B cell (primary cell): ENCODE data around the gene TCF25. TPM values are rescaled to one million over a fixed set of nuclear protein-coding genes. Genes with fewer than 3 reads are reported as not detected.

Source experiments
- ATAC-seq: fragments of 200-7000 bp; cut with Tn5 transposase; one replicate; pipeline ENCODE4 v1.10.0; 2021; ENCODE audit warnings: low read depth, mild to moderate bottlenecking, moderate number of reproducible peaks, moderate library complexity
- CTCF ChIA-PET: fragments of 350-600 bp; sonication (Branson Sonifier 250); formaldehyde crosslinking; loops from one replicate; lab custom pipeline; 2021; ENCODE audit warnings: antibody characterized with exemption, inconsistent platforms; lab: Charles Lee
- POLR2A ChIA-PET: fragments of 350-600 bp; sonication (Branson Sonifier 250); formaldehyde crosslinking; loops from one replicate; lab custom pipeline; 2021; ENCODE audit warnings: antibody characterized with exemption; lab: Charles Lee
- DNase-seq: peaks from one replicate; pipeline ENCODE4 v3.0.0; 2013
- H2AFZ ChIP-seq: 2 replicates; pipeline ENCODE4 v1.6.1; 2012; ENCODE audit warnings: mild to moderate bottlenecking, low read depth, low read length; ENCODE audit not compliant: insufficient read depth, poor library complexity, severe bottlenecking
- H3K27ac ChIP-seq, 2 donors: 1 replicate in 1 of 2; 2 replicates in 1 of 2; pipeline ENCODE4 v1.5.1; 2012 to 2013; ENCODE audit warnings: low read length in 2 of 2, mild to moderate bottlenecking in 2 of 2, moderate library complexity in 1 of 2
- H3K27me3 ChIP-seq, 4 experiments: fragments of 200-600 bp in 1 of 4; sonication (generic) in 1 of 4; replicated peaks in 1 of 4; 1 replicate in 2 of 4; 2 replicates in 2 of 4; pipeline versions ENCODE4 v1.6.1 to v1.7.0; 2013 to 2016; ENCODE audit warnings: low read length in 3 of 4, mild to moderate bottlenecking in 2 of 4, mixed read lengths in 1 of 4, moderate library complexity in 1 of 4; ENCODE audit not compliant: insufficient read depth in 4 of 4, control insufficient read depth in 3 of 4; ENCODE audit errors: control extremely low read depth in 1 of 4
- H3K36me3 ChIP-seq, 2 experiments: replicated peaks in 1 of 2; 1 replicate in 1 of 2; 2 replicates in 1 of 2; pipeline versions ENCODE4 v1.6.1 to v1.7.1; 2013; ENCODE audit warnings: low read length in 1 of 2; ENCODE audit not compliant: insufficient read depth in 2 of 2, control insufficient read depth in 1 of 2; ENCODE audit errors: control extremely low read depth in 1 of 2, extremely low read depth in 1 of 2
- H3K4me1 ChIP-seq, 2 donors: fragments of 200-600 bp in 1 of 2; sonication (generic) in 1 of 2; 1 replicate in 1 of 2; 2 replicates in 1 of 2; pipeline versions ENCODE4 v1.5.1 to v1.6.1; 2013 to 2017; ENCODE audit warnings: low read length in 2 of 2; ENCODE audit not compliant: control insufficient read depth in 2 of 2, insufficient read depth in 2 of 2
- H3K4me2 ChIP-seq: replicated peaks from 2 replicates; pipeline ENCODE3; 2012; ENCODE audit warnings: mild to moderate bottlenecking, low read depth, low read length; ENCODE audit not compliant: poor library complexity, severe bottlenecking
- H3K4me3 ChIP-seq, 5 experiments: fragments of 200-600 bp in 1 of 5; sonication (generic) in 1 of 5; 1 replicate in 3 of 5; 2 replicates in 2 of 5; pipeline versions ENCODE4 v1.5.1 to v1.7.0; 2011 to 2016; ENCODE audit warnings: low read length in 4 of 5, mild to moderate bottlenecking in 4 of 5, low read depth in 2 of 5, control low read depth in 1 of 5, moderate library complexity in 1 of 5; ENCODE audit not compliant: insufficient read depth in 1 of 5; ENCODE audit errors: control extremely low read depth in 1 of 5, extremely low read depth in 1 of 5
- H3K79me2 ChIP-seq: fragments of 200-600 bp; sonication (generic); one replicate; pipeline ENCODE4 v1.6.0; 2016; ENCODE audit warnings: low read length; ENCODE audit not compliant: control insufficient read depth, insufficient read depth
- H3K9ac ChIP-seq: fragments of 200-600 bp; sonication (generic); 2 replicates; pipeline ENCODE4 v1.6.1; 2017; ENCODE audit warnings: mild to moderate bottlenecking, low read length, moderate library complexity
- H3K9me3 ChIP-seq, 3 donors: one replicate each; pipeline versions ENCODE4 v1.6.1 to v1.7.1; 2013; ENCODE audit warnings: low read length in 2 of 3; ENCODE audit not compliant: control insufficient read depth in 2 of 3, insufficient read depth in 1 of 3; ENCODE audit errors: control extremely low read depth in 1 of 3
- H4K20me1 ChIP-seq: 2 replicates; pipeline ENCODE4 v1.6.0; 2012; ENCODE audit warnings: mild to moderate bottlenecking, low read length; ENCODE audit not compliant: insufficient read depth, control insufficient read depth, poor library complexity, severe bottlenecking
- H3K27ac Mint-ChIP-seq: one replicate; pipeline ENCODE4 v1.8.0; 2021; ENCODE audit warnings: mixed read lengths
- H3K27me3 Mint-ChIP-seq: one replicate; pipeline ENCODE4 v1.8.0; 2021; ENCODE audit warnings: mixed read lengths
- H3K4me1 Mint-ChIP-seq: one replicate; pipeline ENCODE4 v1.8.0; 2021; ENCODE audit warnings: mixed read lengths
- H3K4me3 Mint-ChIP-seq: one replicate; pipeline ENCODE4 v1.8.0; 2021; ENCODE audit warnings: mixed read lengths
- H3K9me3 Mint-ChIP-seq: one replicate; pipeline ENCODE4 v1.8.0; 2022; ENCODE audit warnings: mixed read lengths; ENCODE audit not compliant: insufficient read depth
- CTCF ChIP-seq: fragments of 200-600 bp; IDR thresholded peaks from one replicate; pipeline ENCODE4 v1.8.0; 2022; ENCODE audit warnings: antibody characterized with exemption, mild to moderate bottlenecking
- EZH2 ChIP-seq: IDR thresholded peaks from 2 replicates; pipeline ENCODE4 v1.6.1; 2012; ENCODE audit warnings: borderline replicate concordance, low read depth, mild to moderate bottlenecking, moderate library complexity, low read length; ENCODE audit not compliant: insufficient read depth, poor library complexity, severe bottlenecking
- WGBS: methylation state at CpG from one replicate; pipeline ENCODE4 v1.1.5; 2013; ENCODE audit warnings: missing lambda C conversion rate; ENCODE audit not compliant: insufficient coverage; 5-methylcytosine and 5-hydroxymethylcytosine counted together
- intact Hi-C: fragments of 100-400 bp; cut with micrococcal nuclease; formaldehyde crosslinking; loops from one replicate; pipeline ENCODE4 v1.10.0; 2022
- polyA plus RNA-seq: library from polyadenylated mRNA; depleted of rRNA; stranded (reverse); fragments of >200 nt; gene quantifications from 2 replicates; pipeline ENCODE4 v1.2.3, GENCODE V29; 2012
- total RNA-seq, 2 donors: library from RNA; stranded (reverse); fragments of 120-200 nt in 1 of 2; gene quantifications; 1 replicate in 1 of 2; 2 replicates in 1 of 2; pipeline versions ENCODE4 v1.2.3 to v1.2.4, GENCODE V29; 2013 to 2022

Gene TCF25
- total and polyA plus RNA-seq, 2 donors (not counting 1 experiment from before 2014, with no cell fraction given) = 200 to 444 TPM

GRCh38 chr16:89908236-89908635 is 34.8 kb downstream of the TCF25 start:
- Histone ChIP-seq H3K36me3 (peaks cover 0 to 43% of the 10 kb centered on the region in 2 experiments), H3K4me3 (no peak overlapping the region), H3K9me3 (no peaks in the 10 kb centered on the region), H3K79me2 (no peaks in the 10 kb centered on the region), H2AFZ (no peak overlapping the region), H3K4me2 (no peak overlapping the region), H3K27ac (no peak overlapping the region), H3K4me1 (peaks cover 0 to 5% of the 10 kb centered on the region in 2 donors), H4K20me1 (peaks cover 73% of the 10 kb centered on the region), H3K9ac (no peak overlapping the region), H3K27me3 (no peaks in the 10 kb centered on the region)
- H3K4me3 Mint-ChIP-seq = no peak overlapping the region
- ChIA-PET POLR2A (interaction anchor here (0.7 kb wide), 1 partner anchor 106 kb away, joined by 10 read pairs; no protein-coding TSS in a partner anchor), CTCF (interaction anchor here (1.2 to 3.1 kb wide), 4 partner anchors 20 to 201 kb away, joined by 4 to 28 read pairs (median 10); no protein-coding TSS in a partner anchor)
- H3K27me3 Mint-ChIP-seq = no peaks in the 10 kb centered on the region
- WGBS = 97% methylated on average over 3 of the region's 4 CpGs
- intact Hi-C loops = no loop called here
- H3K27ac Mint-ChIP-seq = no peak overlapping the region
- no peak for DNase-seq
- no peaks in the 10 kb centered on the region for H3K9me3 Mint-ChIP-seq
- H3K4me1 Mint-ChIP-seq = peaks cover 12% of the 10 kb centered on the region
- no peak for ATAC-seq
- TF ChIP-seq CTCF (no peak), EZH2 (no peak)
